Ovary (tissue), 9 donors: Measurements from ENCODE around the gene RRP36. TPM values are rescaled to one million over a fixed set of nuclear protein-coding genes. Genes with fewer than 3 reads are reported as not detected.

Experiments
- DNase-seq, 5 donors: peaks; one replicate each; pipeline ENCODE4 v3.0.0-alpha.2; 2019 to 2020
- H3K27ac ChIP-seq, 2 donors: fragments of 200-600 bp; one replicate each; pipeline versions ENCODE4 v1.5.1 to v1.8.0; 2019 to 2022
- H3K27me3 ChIP-seq: fragments of 200-600 bp; one replicate; pipeline ENCODE4 v1.8.0; 2022
- H3K36me3 ChIP-seq: fragments of 200-600 bp; sonication (generic); one replicate; pipeline ENCODE4 v1.5.1; 2019
- H3K4me1 ChIP-seq: one replicate; pipeline ENCODE4 v1.8.1; 2013; ENCODE audit warnings: mild to moderate bottlenecking, moderate library complexity; ENCODE audit not compliant: insufficient read depth
- H3K4me3 ChIP-seq: fragments of 200-600 bp; sonication (generic); one replicate; pipeline ENCODE4 v1.5.1; 2017
- H3K9me3 ChIP-seq, 2 donors: fragments of 200-600 bp in 1 of 2; sonication (generic) in 1 of 2; one replicate each; pipeline versions ENCODE4 v1.5.1 to v1.8.1; 2013 to 2019; ENCODE audit warnings: mild to moderate bottlenecking in 1 of 2, moderate library complexity in 1 of 2
- EP300 ChIP-seq: sonication (generic); formaldehyde crosslinking; IDR thresholded peaks from one replicate; pipeline ENCODE4 v1.6.1; 2017; ENCODE audit warnings: antibody characterized with exemption
- POLR2A ChIP-seq: fragments of 450-650 bp; IDR thresholded peaks from one replicate; pipeline ENCODE4 v1.6.1; 2017; ENCODE audit warnings: antibody characterized with exemption, mild to moderate bottlenecking, moderate library complexity
- WGBS, 3 donors: extraction: QIAGEN DNeasy Blood & Tissue Kit in 1 of 3; methylation state at CpG; one replicate each; pipeline versions ENCODE4 v1.1.5 to v1.1.7; 2013 to 2017; 5-methylcytosine and 5-hydroxymethylcytosine counted together
- intact Hi-C, 4 donors: fragments of 100-400 bp; cut with DNase I; formaldehyde crosslinking; loops; one replicate each; pipeline versions ENCODE4 v1.11.0 to v1.15.1; 2022 to 2023
- polyA plus RNA-seq, 2 donors: library from polyadenylated mRNA; stranded (reverse); fragments of 200-250 nt in 1 of 2; fragments of 350-450 nt in 1 of 2; fragmentation: Illumina TruSeq in 1 of 2; extraction: RNeasy Lipid Tissue Mini Kit (QIAGEN cat#74804) in 1 of 2; gene quantifications; one replicate each; pipeline ENCODE4 v1.2.3, GENCODE V29; 2013 to 2014
- total RNA-seq, 7 donors: library from RNA; depleted of rRNA in 2 of 7; stranded (reverse); fragments of >200 nt in 2 of 7; fragmentation: NEBNext Ultra II Directional in 3 of 7; extraction: Animal tissue kit (Norgen Biotek cat#: 25700) in 3 of 7; gene quantifications; one replicate each; pipeline versions ENCODE4 v1.1.0 to v1.2.4, GENCODE V29; 2016 to 2023
- TF ChIP-seq, protein P1 (sequence below), 3 donors: fragments of 450-650 bp in 2 of 3; fragments of 200-600 bp in 1 of 3; IDR thresholded peaks; one replicate each; pipeline versions ENCODE4 v1.5.1 to v1.8.0; 2016 to 2022; ENCODE audit warnings: antibody characterized with exemption in 3 of 3, mild to moderate bottlenecking in 1 of 3
- donor health status: DM: no; HTN: no; CAD: no; lungs with moderate emphysema.
- donor health status: DM: no; HTN: no; CAD: no.
- donor health status: Bipolar disorder and iron deficiency.
- donor health status: DM: yes; HTN: yes; CAD: no.
- donor health status: DM: no; HTN: no; CAD: no.
- donor health status: DM: yes; HTN: yes; CAD: no.

Gene RRP36
- total and polyA plus RNA-seq, 9 donors, result 23.6 to 58.7 (median 36.0) TPM

DNA sequence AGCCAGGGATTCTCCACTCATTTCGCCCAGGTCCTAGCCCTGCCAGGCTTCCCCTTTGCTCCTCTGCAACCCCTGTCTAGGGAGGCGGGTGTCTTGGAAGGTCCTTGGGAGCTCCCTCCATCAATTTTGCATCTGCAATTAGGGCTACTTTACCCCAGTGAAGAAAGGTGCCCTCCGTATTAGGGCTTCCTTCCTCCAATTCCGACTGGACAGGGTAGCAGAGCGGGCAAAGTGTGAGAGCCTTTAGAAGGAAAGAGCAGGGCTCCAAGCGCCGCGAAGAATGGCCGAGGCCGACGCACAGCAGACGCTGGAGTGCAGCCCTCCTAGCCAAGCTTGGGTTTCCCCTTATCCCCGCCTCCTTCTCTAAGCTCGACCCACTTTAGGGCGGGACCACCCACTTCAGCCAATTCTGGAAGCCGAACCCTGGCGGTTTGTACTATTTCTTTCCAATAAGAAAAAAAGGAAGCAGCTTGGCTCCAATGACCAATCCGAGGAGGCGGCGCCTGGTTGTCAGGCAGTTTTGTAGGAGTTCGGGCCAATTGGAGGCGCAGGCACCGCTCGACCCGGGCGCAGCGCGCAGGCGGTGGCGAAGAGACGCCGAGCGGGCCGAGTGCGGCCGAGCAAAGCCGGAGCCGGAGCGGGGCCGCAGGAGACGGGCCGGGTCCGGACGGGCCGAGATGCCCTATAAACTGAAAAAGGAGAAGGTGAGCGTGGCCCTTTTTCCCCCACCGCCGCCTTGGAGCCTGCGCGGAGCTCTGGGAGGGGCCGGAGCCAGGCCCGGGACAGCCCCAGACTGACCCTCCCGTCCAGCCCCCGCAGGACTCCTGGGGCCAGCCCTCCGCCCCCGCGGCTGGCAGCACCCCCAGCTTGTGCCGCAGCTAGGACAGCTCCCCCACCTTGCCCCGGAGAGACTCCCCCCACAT lies 37.2 kb upstream of the RRP36 start, which contains the start of gene PPP2R5D:
Gene PPP2R5D (plus strand): TSS at position 570 of the 923 bp plus-strand sequence. CDS start 108 bp downstream, at position 678.
- intact Hi-C loops, result no loop called here
- 1 to 2% (median 1%) methylated on average over 58 to 59 of the region's 59 CpGs for WGBS, 3 donors
- peak; percentile 95 to 98 (median 96) for DNase-seq
- no peaks in the 10 kb centered on the region for H3K36me3 ChIP-seq
- H3K4me3 ChIP-seq, result peak within 1 kb of the TSS; percentile 95
- H3K27me3 ChIP-seq, result no peaks in the 10 kb centered on the region
- no peaks in the 10 kb centered on the region for H3K9me3 ChIP-seq
- H3K4me1 ChIP-seq, result peaks cover 15% of the 10 kb centered on the region
- TF ChIP-seq, protein P1, sequence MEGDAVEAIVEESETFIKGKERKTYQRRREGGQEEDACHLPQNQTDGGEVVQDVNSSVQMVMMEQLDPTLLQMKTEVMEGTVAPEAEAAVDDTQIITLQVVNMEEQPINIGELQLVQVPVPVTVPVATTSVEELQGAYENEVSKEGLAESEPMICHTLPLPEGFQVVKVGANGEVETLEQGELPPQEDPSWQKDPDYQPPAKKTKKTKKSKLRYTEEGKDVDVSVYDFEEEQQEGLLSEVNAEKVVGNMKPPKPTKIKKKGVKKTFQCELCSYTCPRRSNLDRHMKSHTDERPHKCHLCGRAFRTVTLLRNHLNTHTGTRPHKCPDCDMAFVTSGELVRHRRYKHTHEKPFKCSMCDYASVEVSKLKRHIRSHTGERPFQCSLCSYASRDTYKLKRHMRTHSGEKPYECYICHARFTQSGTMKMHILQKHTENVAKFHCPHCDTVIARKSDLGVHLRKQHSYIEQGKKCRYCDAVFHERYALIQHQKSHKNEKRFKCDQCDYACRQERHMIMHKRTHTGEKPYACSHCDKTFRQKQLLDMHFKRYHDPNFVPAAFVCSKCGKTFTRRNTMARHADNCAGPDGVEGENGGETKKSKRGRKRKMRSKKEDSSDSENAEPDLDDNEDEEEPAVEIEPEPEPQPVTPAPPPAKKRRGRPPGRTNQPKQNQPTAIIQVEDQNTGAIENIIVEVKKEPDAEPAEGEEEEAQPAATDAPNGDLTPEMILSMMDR (IDR thresholded peaks at IDR 0.05), result no peak
- TF ChIP-seq EP300 (no peak), POLR2A (peak; percentile 42)
- peak within 1 kb of the TSS; percentile 56 to 72 for H3K27ac ChIP-seq

GRCh38 chr6:42984924-42985475 lies 36.4 kb upstream of the RRP36 start:
- no peaks in the 10 kb centered on the region for H3K27me3 ChIP-seq
- H3K4me1 ChIP-seq, result peaks cover 14% of the 10 kb centered on the region
- TF ChIP-seq, protein P1 (IDR thresholded peaks at IDR 0.05), result no peak
- no peak for TF ChIP-seq EP300
- TF ChIP-seq POLR2A, result no peak
- peak overlapping the region; percentile 56 to 72 for H3K27ac ChIP-seq
- DNase-seq, result peak in 1 of 5 donors; percentile 33
- peak overlapping the region; percentile 95 for H3K4me3 ChIP-seq
- intact Hi-C loops, result no loop called here
- 6 to 10% (median 7%) methylated on average over 13 of the region's 13 CpGs for WGBS, 3 donors
- H3K9me3 ChIP-seq, result no peaks in the 10 kb centered on the region
- no peaks in the 10 kb centered on the region for H3K36me3 ChIP-seq

DNA sequence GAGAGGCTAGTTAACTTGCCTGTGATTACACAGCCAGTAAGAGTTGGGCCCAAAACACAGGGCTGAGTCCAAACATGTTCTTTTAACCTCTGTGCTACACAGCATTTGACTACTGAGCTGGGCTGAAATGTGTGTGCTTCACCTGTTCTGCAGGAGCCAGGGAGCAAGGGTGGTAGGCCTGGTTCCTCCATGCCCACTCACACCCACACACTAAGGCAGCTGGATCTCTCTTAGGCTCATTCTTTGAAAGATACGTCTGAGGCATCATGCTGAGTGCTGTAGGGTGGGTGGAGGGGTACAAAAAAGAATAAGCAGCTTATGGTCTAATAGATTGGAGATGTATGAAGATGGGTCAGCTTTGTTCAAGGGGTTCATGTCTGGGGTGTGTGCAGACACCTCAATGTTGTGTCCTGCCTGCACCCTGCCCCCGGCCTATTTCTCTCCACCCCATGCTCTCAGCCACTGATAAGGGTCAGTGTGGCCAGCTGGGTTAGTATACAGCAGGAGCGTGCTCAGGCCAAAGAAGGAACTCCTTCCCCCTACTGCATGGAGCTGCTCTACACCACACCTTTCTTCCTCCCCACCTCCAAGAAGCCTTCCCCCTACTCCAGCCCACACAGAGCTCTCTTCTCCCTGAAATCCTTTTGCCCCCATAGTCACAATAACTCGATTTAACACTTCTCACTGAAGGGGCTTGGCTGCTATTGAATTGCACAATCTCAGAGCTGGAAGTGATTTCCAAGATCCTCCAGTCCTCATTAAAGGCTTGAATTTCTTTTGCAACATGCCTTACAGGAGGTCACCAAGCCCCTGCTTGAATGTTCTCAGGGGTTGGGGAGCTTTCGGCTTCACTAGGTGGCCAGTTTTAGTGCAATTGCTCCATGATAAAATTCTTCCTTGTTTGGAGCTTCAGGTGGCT lies 33.6 kb upstream of the RRP36 start:
- no peak for TF ChIP-seq POLR2A
- TF ChIP-seq, protein P1 (IDR thresholded peaks at IDR 0.05), result no peak
- TF ChIP-seq EP300, result no peak
- no peaks in the 10 kb centered on the region for H3K36me3 ChIP-seq
- no peak overlapping the region for H3K27ac ChIP-seq
- intact Hi-C loops, result no loop called here
- 45 to 60% (median 57%) methylated on average over 5 of the region's 5 CpGs for WGBS, 3 donors
- H3K9me3 ChIP-seq, result no peaks in the 10 kb centered on the region
- no peaks in the 10 kb centered on the region for H3K27me3 ChIP-seq
- H3K4me3 ChIP-seq, result no peak overlapping the region
- no peak for DNase-seq
- H3K4me1 ChIP-seq, result peaks cover 11% of the 10 kb centered on the region

DNA sequence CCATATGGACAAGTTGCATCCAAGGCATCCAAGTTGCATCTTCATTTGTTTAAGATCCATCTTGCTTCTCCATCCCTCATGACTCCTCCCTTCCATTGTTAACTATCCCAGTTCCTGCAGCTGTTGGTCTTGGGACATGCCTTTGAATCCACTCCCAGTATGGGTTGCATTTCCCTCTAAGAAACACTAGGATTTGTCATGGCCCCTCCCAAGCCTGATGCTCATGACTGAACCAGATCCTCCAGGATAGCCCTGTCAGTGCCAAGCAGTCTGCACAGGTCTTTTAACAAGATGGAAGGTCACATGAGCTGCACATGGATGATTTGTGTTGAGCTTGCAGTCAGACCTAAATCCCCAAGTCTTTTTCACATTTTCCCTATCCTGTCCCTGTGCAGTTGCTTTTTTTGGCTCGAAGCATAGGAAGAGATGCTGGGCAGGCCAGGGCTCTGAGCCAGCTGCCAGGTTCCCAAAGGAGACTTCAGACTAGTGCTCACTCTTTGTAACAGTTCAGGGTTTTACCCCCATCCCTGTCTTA lies 32.9 kb upstream of the RRP36 start:
- no peaks in the 10 kb centered on the region for H3K9me3 ChIP-seq
- H3K4me1 ChIP-seq, result peaks cover 10% of the 10 kb centered on the region
- H3K36me3 ChIP-seq, result no peaks in the 10 kb centered on the region
- DNase-seq, result no peak
- no peak overlapping the region for H3K27ac ChIP-seq
- intact Hi-C loops, result no loop called here
- 44 to 68% (median 48%) methylated on average over 1 of the region's 1 CpG for WGBS, 3 donors
- no peaks in the 10 kb centered on the region for H3K27me3 ChIP-seq
- no peak overlapping the region for H3K4me3 ChIP-seq
- TF ChIP-seq, protein P1 (IDR thresholded peaks at IDR 0.05), result no peak
- no peak for TF ChIP-seq EP300
- no peak for TF ChIP-seq POLR2A
